Left renal cortex interstitium (tissue), 4 donors: ENCODE data around the gene SVIL. TPM values are rescaled to one million over a fixed set of nuclear protein-coding genes. Genes with fewer than 3 reads are reported as not detected.

Source experiments
- DNase-seq, 4 donors: peaks; one replicate each; pipeline ENCODE4 v3.0.0-alpha.2; 2013; ENCODE audit warnings: low read depth in 4 of 4, low spot score in 2 of 4, missing footprints in 1 of 4
- polyA plus RNA-seq, 4 donors: library from polyadenylated mRNA; unstranded; fragments of 120-200 nt; gene quantifications; one replicate each; pipeline ENCODE4 v1.2.1, GENCODE V29; 2013; ENCODE audit not compliant: insufficient read length in 4 of 4

The SVIL gene
- polyA plus RNA-seq, 4 donors, result 38.6 to 42.5 (median 40.9) TPM

DNA sequence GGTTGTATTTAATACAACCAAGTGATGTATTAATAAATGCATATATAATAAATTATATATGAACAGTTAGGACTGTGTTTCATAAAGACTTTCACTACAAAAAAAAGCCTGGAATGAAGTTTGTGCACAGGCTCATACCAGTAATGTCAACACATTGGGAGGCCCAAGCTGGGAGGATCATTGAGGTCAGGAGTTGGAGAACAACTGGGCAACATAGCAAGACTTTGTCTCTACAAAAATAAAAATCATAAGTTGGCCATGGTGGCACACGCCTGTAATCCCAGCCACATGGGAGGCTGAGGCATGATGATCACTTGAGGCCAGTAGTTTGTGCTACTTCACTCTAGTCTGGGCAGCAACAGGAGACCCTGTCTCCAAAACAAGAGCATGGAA is 15.8 kb upstream of the SVIL start:
- no peak for DNase-seq

DNA sequence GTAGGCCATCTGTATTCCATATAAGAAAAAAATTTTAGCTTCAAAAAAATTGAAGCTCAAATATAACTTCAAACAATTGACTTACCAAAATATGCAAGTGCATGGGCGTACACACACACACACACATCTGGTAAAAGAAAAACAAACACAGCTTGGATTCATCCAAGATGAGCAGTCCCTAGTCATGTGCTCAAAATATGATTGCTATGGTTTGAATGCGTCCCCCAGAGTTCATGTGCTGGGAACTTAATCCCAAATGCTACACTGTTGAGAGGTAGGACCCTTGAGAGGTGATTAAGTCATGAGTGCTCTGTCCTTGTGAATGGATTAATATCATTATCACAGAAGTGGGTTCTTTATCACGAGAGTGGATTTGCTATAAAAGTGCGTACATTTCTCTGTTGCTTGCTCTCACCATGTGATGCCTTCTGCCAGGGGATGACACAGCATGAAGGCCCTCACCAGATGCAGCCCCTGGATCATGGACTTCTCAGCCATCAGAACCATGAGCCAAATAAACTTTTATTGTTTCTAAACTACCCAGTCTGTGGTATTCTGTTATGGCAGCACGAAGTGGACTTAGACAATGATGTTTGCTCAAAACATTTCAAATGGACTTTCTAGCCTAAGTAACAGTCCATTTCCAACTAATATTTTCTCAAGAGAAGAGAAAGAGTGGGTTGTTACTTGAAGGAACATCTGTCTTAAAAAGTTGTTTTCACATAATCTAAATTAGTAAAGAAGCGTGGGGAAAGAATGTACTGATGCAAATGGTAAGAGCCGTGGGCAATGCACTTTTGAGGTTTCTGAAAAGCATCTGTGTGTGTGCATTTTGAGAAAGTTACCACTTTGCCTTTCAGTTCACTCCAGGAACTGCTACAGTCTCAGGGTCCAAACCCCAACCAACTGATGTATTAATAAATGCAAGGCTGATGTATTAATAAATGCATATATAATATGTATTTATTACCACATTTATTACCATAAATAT is 15.1 kb upstream of the SVIL start:
- no peak for DNase-seq

DNA sequence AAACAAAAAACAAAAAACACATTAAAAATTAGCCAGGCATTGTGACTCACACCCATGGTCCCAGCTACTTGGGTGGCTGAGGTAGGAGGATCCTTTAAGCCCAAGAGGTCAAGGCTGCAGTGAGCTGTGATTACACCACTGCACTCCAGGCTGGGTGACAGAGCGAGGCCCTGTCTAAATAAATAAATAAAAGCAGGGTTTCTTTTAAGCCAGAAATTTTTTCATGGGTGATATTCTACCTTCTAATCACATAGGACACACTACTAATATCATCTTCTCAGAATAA is 14.2 kb upstream of the SVIL start:
- no peak for DNase-seq

DNA sequence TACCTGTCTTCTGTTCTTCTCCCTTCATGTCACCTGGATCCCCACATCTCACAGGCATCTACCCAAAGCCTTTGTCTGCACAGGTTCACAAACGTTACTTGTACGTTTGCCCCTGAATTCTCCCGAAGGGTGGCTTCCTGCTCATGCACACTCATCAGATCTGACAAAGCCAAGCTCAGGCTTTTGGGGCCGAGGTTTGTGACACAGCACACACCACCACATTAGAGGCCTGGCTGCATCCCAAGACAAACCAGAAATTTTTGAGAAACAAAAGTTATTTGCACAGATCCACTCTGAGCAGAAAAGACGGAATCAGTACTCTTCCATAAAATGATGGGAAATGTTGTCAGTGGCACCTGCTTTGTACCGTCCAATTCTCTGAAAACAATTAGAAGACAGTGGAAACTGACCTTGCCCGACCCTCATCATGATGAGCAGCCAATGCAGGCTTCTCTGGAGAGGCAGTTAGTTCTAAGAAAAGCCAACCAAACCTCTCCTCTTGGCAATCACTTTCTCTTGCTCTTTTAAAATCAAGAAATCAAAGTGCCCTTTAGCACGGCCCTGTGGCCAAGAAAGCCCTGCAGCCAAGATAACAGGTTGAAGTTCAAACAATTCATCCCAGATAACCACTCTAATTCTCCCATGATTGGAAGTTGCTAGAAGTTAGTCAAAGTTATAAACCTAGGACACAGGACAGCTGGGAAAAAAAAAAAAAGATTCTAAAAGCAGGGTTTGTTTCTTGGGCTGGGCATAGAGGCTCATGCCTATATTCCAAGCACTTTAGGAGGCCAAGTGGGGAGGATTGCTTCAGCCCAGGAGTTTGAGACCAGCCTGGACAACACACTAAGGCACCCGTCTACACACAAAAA is 13.6 kb upstream of the SVIL start:
- no peak for DNase-seq

DNA sequence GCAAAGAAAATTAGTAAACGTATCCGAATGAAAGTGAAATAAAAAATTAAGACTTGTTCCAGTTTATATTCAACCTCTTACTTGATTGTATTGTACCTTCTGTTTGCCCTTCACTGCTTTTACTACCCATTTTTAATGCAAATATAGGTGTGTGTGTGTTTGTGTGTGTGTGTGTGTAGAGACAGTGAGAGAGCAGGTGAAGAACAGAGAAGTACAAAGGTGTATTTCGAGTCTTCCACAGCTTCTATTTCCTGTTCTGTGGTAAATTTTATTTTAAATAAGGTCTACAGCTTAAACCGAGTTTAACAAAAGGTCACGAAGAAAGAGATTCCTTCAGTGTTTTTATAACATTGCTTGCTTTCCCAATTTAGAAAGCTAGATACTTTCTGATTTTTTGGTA is 12.7 kb upstream of the SVIL start:
- DNase-seq, result no peak

DNA sequence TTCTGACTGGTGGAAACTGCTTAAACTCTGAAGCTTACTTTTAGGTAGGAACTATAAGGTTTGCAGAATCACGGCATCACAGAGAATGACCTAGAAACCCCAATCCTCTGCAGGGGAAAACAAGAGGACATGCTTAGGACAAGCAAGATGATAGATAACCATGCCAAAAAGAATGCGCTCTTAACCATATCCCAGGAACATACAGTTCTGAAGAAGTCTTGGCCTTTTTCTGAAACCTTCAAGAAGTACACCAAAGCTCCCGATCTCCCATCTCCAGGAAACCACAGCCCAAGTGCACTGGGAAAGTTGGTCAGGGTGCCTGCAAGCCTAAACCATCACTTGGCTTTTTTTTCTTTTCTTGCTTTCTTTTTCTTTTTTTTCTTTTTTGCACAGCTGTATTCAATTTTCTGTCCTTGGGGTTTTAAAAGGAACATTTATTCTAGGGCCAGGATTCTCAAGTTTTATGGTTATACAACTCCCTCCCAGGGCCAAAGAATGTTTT is 12.2 kb upstream of the SVIL start:
- DNase-seq, result no peak

DNA sequence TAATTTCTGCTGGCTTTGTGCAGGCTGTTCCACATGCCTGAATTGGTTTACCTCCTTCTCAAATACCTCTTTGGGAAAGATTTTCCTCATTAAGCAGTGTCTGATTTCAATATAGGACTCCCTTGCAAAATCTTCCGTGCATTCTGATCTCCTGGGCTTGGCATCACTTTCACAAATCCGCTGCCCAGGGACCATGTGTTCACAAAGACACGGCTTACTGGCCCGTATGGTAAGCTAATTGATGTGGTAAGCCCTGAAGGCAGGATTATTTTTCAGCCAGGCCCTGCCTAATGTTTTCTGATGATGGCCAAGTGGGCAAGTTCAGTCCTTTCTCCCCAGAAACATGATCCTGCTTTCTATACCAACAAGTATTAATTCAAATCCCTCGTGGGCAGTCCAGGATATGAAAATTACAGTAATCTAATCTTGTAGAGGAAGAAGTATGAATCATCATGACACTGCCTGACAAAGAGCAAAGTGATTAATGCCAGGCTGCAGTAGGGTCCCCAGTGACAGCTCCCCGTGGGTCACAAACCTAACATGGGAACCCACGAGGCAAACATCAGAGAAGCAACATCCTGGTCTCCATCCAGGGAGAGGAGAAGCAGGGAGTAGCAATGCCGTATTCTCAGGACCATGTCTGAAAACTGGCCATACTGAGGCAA is 11.6 kb upstream of the SVIL start:
- DNase-seq, result no peak

DNA sequence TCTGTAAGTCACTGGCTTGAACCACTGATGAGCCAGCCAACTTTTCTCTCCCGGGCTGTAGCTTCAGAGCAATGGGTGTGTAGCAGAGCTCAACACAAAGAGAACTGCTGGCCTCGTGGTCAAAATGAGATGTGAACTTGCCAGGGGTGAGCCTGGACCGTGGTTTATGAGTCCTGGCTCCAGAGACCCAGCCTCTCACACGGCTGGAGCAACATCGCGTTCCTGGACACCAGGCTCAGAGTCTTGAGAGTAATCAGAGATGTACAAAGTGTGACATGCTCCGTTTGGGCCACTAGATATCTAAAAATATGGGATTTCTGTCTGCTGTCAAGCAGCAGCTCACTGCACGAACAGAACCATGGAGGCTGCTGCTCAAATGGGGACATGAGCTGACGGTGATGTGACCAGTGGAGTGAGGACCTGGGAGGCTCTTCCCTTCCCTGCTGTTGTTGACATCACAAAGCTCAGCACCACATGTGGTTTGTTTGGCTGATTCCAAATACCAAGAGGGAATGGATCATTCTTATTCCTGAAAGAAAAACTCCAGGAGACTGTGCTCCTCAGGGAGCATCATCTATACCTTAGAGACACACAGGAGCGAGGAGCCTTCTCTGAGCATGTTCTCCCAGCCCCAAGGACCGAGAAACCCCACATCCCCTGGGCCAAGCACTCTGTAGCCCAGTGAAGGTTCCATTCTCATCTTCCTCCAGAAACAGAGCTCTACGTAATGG is 9.2 kb upstream of the SVIL start:
- DNase-seq, result no peak

DNA sequence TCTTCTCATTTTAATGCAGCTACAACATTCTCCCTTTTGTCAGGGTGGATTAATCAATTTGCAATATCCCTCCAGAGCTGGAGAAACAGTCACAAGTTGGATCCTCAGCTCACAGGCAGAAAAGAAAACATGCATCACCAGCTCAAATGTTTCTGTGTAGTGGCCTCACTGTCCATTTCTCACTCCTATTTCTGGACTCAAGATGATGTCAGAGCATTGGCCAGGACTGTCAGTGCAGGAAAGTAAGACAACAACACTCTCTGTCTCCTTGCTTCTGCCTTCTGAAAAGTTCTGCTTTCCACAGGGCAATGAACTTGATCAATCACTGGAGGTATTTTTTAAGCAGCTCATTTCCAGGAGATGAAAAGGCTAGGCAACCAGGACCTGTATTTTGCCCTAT is 8.2 kb upstream of the SVIL start:
- DNase-seq, result no peak

DNA sequence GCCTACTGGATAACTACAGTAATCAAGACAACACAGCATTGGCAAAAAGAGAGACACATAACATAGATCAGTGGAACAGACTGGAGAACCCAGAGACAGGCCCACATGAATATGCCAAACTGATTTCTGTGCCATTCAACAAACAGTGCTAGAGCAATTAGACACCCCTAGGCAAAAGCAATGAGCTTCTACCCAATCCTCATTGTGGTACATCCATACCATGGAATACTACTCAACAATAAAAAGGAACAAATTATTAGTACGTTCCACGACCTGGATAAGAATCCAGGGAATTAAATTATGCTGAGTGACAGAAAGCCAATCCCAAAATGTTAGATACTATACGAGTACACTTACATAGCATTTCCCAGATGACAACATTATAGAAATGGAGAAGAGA is 2.8 kb upstream of the SVIL start:
- no peak for DNase-seq

DNA sequence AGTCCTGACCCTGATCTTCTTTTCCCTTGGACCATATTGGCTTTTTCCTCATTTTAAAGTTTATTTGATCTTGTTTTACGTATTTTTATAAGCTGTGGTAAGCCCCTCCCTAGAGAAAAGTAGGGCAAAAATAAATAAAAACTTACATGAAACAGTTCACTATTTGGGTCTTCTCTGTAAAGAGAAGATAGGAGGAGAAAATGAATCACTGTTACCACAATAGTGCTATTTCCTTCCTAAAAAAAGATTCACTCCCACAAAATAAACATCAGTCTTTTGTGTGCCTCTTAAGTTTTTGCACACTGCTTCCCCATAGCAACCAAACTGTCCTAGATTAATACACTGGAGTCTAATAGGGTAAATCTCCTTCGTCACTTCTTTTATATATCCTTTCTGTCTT is 1.4 kb upstream of the SVIL start:
- DNase-seq, result no peak

DNA sequence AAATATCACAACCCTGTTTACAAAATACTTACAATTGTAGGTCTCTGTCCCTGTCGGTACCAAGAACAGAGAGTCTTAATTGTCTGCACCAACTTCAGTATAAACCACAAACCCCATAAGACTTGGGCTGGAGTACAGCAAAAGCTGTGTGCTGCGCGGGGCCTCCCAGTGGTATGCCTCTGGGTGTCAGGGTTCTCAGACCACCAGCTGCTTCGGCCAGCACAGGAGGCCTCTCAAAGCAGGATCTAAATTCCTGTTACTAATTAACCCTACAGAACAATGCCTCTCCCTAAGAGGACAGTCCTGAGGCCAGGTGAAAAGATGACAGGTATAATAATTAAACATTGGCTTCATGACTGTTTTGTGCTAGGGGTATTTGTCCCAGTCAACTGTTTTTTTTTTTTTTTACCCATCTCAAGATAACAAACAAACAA is 957 bp upstream of the SVIL start:
- DNase-seq, result no peak

DNA sequence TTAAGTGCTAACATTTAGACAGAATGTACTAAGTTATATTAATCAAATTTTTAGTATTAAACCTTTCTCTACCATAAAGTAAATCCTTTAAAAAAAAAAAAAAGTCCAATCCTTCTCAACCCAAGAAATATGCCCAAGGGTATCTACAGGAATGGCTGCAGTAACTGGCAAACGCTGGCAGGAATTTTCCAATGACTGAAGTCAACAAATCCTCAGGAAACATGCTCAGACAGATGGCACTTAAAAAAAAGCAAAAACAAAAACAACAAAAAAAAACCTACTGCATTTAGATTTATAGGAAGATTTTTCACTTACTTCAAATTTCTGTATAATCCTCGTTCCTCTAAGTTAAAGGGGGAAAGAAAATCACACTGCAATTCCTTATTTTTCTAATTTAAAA is 666 bp downstream of the SVIL start:
- no peak for DNase-seq

DNA sequence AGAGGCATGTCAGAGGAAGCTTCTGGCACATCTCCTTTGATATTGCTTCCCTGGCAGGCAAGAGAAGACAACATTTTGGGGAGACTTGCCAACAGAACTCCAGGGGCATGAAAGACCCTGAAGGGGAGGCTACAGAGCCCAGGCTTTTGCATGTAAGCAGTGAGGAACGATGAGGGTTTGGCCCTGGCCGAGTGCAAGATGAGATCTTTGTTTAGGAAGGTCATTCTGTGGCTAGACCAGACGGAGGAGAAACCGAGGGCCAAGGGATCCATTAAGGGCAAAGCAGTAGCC is 3.8 kb downstream of the SVIL start:
- DNase-seq, result no peak

DNA sequence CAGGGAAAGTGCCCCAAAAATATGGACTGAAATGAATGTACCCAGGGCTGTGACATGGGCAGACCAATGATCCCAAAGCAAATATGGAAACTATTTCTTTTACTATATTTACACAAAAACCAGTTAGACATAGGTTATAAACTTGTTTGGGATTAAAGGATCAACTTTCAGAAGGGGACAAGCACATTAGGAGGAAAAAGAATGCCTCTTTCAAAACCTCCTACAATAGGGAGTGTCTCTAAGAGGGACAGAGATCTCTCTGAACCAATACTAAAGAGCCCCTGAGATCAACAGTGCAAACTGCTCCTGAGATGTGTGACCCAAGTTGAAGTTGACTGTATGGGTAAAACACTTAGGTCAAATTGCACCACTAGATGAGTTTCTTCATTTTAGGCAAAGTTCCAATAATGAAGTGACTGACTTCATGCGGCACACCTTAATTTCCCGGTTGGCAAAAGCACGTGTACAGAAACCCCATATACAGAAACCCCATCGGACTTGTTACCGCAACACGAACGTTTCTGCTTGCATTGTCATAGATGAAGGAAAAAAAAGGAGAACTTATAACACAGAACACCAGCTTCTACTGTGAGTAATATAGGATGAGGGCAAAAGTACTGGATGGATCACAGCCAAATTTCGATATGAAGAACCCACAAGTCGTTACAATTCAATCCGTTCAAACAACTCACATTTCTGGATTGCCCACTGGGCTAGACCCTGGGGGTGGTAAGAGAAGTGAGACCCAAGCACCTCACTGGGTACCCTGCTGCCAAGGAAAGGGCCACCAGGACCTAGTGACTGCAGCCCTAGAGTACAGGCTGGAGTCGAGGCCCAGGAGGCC is 4.3 kb downstream of the SVIL start:
- DNase-seq, result no peak

DNA sequence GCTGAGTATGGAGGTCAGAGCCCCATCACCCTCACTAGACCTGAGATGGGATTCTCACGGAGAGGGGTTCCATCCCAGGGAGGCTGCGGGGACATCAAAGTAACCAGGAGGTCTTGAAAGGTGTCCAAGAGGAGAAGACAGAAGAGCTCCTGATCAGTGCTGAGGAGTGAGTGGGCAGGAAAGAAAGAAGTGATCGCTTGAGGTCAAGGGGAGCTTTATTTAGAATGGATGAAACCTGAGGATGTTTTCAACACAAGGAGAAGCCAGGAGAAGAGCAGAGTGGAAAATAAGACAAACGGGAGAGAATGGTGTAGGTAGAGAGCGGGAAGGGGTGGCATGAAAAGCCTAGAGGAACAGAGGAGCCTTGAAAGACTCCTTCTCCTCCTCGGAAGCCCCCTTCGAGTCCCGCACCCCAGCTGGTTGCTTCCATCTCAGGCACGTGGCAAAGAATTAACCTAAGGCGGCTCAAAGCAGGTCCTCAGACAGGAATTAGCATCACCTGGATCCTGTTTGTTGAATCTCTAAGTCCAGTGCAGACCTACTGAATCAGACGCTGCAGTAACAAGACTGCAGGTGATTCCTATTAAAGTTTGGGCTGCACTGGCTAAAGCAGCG is 5.8 kb downstream of the SVIL start:
- no peak for DNase-seq

DNA sequence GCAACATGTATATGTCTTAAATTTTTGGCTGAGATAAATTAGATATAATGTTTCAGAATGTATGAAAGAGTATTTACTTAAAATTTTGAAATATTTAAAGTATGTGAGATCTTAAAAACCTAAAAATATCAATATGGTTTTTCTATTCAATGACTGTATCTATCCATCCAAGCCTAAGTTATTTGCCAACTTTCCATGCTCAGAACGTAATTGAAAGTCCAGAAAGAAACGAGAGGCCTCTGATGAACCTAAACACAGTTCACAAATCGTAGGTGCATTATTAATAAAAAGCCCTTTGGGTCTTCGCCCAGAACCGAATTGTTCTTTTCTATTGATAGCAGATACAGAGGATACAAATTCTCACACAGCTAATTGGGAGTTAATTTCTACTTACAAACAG is 6.5 kb downstream of the SVIL start:
- DNase-seq, result no peak

DNA sequence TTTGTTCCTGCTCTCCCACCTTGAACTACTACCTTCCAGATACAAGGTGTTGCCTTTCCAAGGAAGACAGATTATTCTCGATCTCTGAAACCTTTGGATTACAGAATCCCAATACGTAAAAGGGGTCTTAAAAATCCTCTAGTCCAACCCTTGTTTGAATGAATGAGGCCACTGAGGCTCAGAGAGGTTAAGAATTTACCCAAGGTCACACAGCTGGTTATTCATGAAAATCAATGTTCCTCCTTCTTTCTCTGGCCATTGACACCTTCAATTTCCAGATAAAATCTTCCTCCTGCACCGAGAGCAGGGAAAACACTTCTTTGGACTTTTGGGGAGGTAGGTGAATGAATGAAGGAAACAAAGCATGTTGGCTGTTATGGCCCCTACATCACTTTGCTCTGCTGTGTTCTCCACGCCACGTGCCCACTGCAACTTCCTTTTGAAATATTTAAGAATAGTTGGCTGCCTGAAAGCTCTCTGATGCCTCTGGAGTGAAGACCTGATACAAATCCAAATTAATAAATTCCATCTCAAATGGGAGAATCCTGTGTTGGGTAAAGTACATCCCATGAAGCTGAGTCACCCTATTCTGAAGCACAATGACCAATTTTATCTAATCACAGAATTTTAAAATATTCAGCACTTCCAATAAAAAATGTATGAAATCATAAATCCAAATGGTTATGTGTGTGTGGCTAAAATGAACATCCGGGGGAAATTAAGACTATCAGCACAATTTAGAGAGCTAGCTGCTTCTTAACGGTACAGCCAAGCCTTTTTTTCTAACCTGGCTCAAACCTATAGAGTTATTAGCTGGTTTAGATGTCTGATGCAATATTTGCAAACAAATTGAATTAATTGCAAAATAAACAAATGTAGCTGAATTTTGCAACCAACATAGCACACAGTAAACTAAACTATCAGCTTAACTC is 7.3 kb downstream of the SVIL start:
- DNase-seq, result no peak
